H4 (cell line): ENCODE results near the gene PLEKHA4. TPM values are rescaled to one million over a fixed set of nuclear protein-coding genes. Genes with fewer than 3 reads are reported as not detected.
"Not testable (repeated sequence)": the region's sequence is repeated elsewhere in the genome, so short reads cannot be mapped to it uniquely, and the experiment has no call there.

ENCODE experiments used
- DNase-seq: peaks from one replicate; pipeline ENCODE4 v3.0.0-alpha.2; 2015; ENCODE audit warnings: low spot score
- total RNA-seq: library from RNA; depleted of rRNA; stranded (reverse); fragments of >200 nt; shearing (Covaris generic); gene quantifications from 2 replicates; pipeline ENCODE4 v1.2.3, GENCODE V29; 2014; rRNA removed

The PLEKHA4 gene
- total RNA-seq, 1 experiment from 2014 or later, result 5.4 TPM

DNA sequence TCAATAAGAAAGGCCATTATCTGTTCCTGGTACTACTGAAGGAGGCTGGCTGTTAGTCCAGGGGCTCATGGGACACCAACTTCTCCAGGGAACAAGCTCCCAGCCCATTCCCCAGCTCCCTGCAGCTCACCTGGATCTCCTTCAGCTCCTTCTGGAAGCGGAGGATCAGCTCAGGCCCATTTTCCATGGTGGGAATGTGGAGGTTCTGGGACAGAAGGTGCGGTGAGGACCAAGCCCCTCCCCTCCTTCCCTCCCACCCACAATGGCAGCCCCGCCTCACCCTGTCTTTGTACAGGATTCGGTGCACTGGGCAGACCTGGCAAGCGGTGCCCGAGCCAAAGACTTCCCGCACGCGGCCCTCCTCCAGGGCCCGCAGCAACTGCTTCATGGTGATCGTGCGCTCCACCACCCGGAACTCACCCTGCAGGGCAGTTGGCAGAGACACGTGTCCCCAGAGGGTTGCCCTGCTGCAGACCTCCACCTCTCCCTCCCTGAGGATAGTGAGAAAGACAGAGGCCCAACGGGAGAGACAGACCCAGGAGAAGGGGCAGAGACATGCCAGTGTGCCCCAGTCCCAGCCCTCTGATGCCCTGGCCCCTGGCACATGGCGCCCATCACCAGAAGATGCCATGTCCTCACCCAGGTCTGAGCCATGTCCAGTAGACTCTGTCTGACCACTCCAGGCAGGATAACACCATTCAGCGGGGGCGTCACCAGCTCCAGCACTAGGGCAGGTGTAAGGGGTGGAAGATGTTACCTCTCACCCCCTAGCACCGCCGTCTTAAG, 71.9 kb downstream of the PLEKHA4 start:
- DNase-seq, result no peak

DNA sequence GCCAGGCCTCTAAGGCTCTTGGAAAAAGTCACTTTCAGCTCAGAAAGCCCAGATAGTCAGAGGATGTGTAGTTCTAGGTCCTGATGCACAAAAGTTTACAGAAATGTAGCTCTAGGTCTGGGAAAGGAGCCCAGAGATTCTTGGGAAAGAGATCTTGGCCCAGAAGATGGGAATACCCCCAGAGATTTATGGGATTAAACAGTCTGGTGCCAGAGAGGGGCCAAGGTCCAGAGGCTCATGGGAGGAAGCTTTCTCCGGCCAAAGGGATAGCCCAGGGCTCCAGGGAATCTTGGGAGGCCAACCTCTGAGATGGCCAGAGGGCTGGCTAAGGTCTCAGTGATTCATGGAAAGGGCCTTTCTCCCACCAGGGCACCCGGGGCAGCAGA, 72.7 kb downstream of the PLEKHA4 start:
- DNase-seq, result no peak

DNA sequence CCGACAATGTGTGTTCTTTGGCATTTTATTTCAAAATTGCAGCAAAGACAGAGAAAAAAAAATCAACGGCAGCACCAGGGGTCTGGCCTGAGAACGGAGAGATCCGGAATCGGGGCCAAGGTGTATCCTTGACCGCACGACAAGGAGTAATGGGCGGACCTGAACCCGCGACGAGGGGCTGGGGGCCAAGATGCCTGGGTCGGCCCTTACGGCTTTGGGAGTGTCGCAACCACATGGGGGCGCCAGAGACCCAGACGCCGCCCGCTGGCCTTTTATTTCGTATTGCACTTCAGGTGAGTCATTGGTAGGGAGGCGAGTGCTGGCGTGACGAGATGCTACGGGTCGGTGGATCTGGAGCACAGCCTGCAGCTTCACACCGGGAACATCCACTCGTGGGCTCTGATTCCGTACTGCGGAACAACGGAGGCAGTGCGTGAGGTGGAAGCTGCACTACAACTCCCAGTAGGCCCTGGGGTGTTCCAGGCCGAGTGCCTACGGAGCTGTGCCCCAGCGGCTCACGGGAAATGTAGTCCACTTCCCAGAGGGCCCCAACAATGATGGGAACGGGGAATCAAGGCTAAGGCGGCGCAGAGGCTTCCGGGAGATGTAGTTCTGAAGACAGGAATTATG, 73.2 kb downstream of the PLEKHA4 start:
- DNase-seq, result peak; percentile 96

DNA sequence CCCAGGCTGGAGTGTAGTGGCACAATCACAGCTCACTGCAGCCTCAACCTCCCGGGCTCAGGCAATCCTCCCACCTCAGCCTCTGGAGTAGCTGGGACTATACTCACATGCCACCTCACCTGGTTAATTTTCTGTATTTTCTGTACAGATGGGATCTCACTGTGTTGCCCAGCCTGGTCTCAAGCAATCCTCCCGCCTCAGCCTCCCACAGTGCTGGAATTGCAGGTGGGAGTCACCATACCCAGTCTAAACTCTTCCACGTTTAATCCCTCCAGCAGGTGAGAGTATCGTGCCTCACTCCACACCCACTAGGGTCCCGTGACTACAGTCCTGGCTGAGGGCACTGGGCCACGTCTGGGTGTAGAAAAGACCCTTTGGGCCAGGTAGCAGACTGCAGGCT, 74.1 kb downstream of the PLEKHA4 start:
- DNase-seq, result no peak

DNA sequence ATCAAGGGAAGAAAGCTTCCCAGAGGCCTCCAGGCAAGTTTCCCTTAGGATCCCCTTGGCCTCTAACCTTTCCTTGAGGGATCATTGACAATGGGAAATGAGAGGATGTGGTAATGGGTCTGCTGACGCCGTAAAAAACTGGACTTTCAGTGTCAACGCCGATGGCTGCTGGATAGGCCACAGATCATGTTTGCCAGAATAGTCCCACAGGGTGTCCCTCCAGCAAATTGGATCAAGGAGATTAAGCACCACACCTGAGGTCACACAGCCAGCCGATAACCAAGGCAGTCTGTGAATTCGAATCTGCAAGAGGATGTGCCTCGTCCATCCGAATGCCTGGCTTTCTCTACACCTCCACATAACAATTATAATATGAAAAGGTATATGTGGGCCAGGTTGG, 75.1 kb downstream of the PLEKHA4 start:
- no peak for DNase-seq

DNA sequence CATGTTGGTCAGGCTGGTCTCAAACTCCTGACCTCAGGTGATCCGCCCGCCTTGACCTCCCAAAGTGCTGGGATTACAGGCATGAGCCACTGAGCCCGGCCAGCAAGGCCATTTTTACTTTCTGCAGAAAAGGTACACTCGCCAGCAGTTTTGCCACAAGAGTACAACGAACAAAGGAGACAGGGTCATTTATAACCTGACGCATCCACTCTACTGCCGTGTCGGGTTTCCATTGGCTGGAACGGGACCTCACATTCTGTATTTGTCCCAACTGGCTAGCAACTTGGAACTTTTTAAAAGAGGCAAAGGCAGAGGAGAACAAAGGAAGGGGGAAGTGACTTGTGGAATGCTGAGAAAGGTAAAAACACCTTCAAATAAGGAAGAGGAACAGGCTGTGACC, 81.1 kb downstream of the PLEKHA4 start:
- DNase-seq, result not testable (repeated sequence)

Other genes with a start within 250 kb of the PLEKHA4 start
- 1,978 and 2,048 TPM in 2 replicates for gene RPL18, start 249.4 kb downstream of the PLEKHA4 start, total RNA-seq
- gene SPHK2, start 249.1 kb downstream of the PLEKHA4 start, total RNA-seq, result 6.5 and 9.0 TPM in 2 replicates
- 14.0 and 34.2 TPM in 2 replicates for gene DBP, start 231.2 kb downstream of the PLEKHA4 start, total RNA-seq
- 2.2 and 8.3 TPM in 2 replicates for gene CA11, start 222.4 kb downstream of the PLEKHA4 start, total RNA-seq
- gene NTN5, start 195.6 kb downstream of the PLEKHA4 start, total RNA-seq, result 0.58 TPM in 1 of 2 replicates, not detected in the other
- gene FUT2, start 172.6 kb downstream of the PLEKHA4 start, total RNA-seq, result not detected in 2 replicates
- 0.31 and 0.51 TPM in 2 replicates for gene MAMSTR, start 148.9 kb downstream of the PLEKHA4 start, total RNA-seq
- gene RASIP1, start 128.0 kb downstream of the PLEKHA4 start, total RNA-seq, result 0.14 TPM in 1 of 2 replicates, not detected in the other
- gene IZUMO1, start 121.7 kb downstream of the PLEKHA4 start, total RNA-seq, result not detected in 2 replicates
- gene FUT1, start 116.0 kb downstream of the PLEKHA4 start, total RNA-seq, result 0.25 TPM in 1 of 2 replicates, not detected in the other
- not detected in 2 replicates for gene FGF21, start 113.1 kb downstream of the PLEKHA4 start, total RNA-seq
- 45.4 and 47.3 TPM in 2 replicates for gene BCAT2, start 57.6 kb downstream of the PLEKHA4 start, total RNA-seq
- not detected in 2 replicates for gene HSD17B14, start 32.1 kb downstream of the PLEKHA4 start, total RNA-seq
- gene PPP1R15A, start 3.8 kb upstream of the PLEKHA4 start, total RNA-seq, result 15.8 and 16.1 TPM in 2 replicates
- gene TULP2, start 30.1 kb upstream of the PLEKHA4 start, total RNA-seq, result not detected in 2 replicates
- gene NUCB1, start 31.7 kb upstream of the PLEKHA4 start, total RNA-seq, result 199 and 224 TPM in 2 replicates
- gene DHDH, start 65.1 kb upstream of the PLEKHA4 start, total RNA-seq, result 0.27 TPM in 1 of 2 replicates, not detected in the other
- gene BAX, start 86.3 kb upstream of the PLEKHA4 start, total RNA-seq, result 132 and 135 TPM in 2 replicates
- 22,782 and 25,960 TPM in 2 replicates for gene FTL, start 96.7 kb upstream of the PLEKHA4 start, total RNA-seq
- gene GYS1, start 124.7 kb upstream of the PLEKHA4 start, total RNA-seq, result 31.7 and 31.9 TPM in 2 replicates
- gene RUVBL2, start 125.3 kb upstream of the PLEKHA4 start, total RNA-seq, result 353 and 374 TPM in 2 replicates
- gene LHB, start 148.5 kb upstream of the PLEKHA4 start, total RNA-seq, result not detected in 2 replicates
- gene CGB3, start 155.7 kb upstream of the PLEKHA4 start, total RNA-seq, result not detected in 2 replicates
- gene CGB2, start 163.3 kb upstream of the PLEKHA4 start, total RNA-seq, result not detected in 2 replicates
- gene CGB1, start 168.3 kb upstream of the PLEKHA4 start, total RNA-seq, result 0.77 and 11.4 TPM in 2 replicates
- gene CGB5, start 175.2 kb upstream of the PLEKHA4 start, total RNA-seq, result 0.33 and 3.3 TPM in 2 replicates
- gene CGB8, start 180.5 kb upstream of the PLEKHA4 start, total RNA-seq, result 1.5 TPM in 1 of 2 replicates, not detected in the other
- gene CGB7, start 189.1 kb upstream of the PLEKHA4 start, total RNA-seq, result not detected in 2 replicates
- gene NTF4, start 196.2 kb upstream of the PLEKHA4 start, total RNA-seq, result not detected in 2 replicates
- gene KCNA7, start 204.1 kb upstream of the PLEKHA4 start, total RNA-seq, result not detected in 2 replicates
- 138 and 189 TPM in 2 replicates for gene SNRNP70, start 216.8 kb upstream of the PLEKHA4 start, total RNA-seq
- 4.1 and 15.2 TPM in 2 replicates for gene LIN7B, start 245.8 kb upstream of the PLEKHA4 start, total RNA-seq